GM21723 (cell line): ENCODE data around the gene PLEKHG5.
A peak's percentile ranks its signal among the peaks of the same experiment; 100 is the strongest.
"Not testable (repeated sequence)": the region's sequence is repeated elsewhere in the genome, so short reads cannot be mapped to it uniquely, and the experiment has no call there.

Experiments
- ATAC-seq: cut with Tn5 transposase; IDR thresholded peaks from one replicate; pipeline ENCODE4 v1.9.1; 2021; ENCODE audit warnings: mild to moderate bottlenecking, moderate library complexity; ENCODE audit not compliant: unreplicated experiment

Gene PLEKHG5

DNA sequence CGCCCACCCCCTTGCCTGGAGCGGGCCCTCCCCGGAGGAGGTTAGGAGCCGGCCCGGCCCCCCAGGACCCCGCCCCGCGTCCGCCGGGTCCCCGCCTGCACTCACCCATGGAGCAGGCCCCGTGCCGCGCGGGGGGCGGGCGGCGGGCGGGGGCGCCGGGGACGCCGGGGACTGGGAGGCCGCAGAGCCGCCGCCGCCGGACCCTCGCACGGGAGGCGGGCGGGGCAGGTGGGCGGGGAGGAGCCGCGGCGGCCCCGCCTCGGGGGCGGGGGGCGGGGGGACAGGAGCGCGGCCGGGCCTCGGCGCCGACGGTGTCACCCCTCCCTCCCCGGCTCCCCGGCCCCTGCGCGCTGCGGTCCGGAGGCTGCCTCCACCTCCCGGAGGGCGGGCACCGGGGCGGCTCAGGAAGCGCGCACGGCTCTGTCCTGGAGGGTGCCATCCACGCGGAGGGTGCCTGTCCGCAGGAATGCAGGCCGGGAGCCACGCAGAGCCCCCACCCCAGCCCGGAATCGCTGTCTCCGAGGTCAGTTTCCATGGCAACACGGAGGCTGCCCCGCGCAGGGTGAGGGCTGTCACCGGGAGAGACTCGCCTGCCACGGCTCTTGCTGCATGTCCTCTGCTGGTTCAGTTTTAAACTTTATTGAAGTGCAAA lies 5.9 kb upstream of the PLEKHG5 start:
- ATAC-seq: no peak

DNA sequence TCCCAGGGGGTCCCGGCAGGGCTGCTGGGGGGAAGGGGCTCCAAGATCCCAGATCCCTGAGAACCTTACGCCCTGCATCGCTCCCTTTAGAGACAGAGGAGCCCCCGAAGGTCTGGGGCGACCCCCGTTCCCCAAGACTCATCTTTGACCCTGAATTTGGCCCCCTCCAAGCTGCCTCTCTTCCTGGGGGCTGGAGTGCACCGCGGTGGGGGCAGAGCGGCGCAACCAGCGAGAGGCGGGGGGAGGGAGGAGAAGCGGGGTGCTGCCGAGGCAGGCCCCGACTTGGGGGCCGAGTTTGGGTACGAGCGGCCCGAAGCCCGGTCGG lies 5.4 kb upstream of the PLEKHG5 start:
- no peak for ATAC-seq

- ATAC-seq: no peak
These were observed 4.9 kb upstream of the PLEKHG5 start for GRCh38 chr1:6496365-6496721.

DNA sequence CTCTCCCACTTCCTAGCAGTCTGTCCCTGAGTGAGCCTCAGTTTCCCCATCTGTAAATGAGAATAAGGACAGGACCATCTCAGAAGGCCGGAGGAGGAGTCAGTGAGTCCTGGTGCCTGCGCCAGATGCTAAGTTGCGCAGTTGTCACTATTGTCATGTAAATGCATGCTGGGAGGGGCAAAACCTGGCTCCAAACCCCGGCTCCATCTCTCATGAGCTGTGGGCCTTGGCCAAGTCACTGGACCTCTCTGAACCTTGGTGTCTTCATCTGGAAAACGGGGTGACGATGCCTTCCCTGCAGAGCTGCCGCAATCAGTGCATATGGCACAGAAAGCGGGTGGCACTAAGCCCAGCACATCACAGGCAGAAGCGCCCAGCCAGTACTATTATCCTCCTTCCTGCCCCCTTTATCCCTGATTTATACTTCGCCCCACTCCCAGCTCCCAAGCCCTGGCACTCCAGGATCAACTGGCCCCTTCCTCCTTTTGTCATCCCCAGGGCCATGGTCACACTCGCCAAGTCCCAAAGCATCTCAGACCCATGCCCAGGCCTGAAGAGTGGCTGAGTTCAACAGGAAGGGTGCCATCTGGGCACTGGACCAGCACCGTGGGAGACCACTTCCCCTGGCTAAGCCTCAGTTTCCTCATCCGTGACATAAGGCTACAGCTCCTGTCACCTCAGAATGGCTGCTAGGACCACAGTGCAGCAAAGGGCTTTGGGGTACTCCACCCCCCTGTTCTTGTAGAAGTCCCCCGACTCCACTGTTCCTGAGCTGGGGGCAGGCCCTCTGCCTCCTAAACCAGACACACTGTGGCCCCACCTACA lies 4.3 kb upstream of the PLEKHG5 start:
- ATAC-seq: no peak

GRCh38 chr1:6495041-6495441 lies 3.6 kb upstream of the PLEKHG5 start:
- ATAC-seq: no peak

GRCh38 chr1:6494627-6495026 lies 3.2 kb upstream of the PLEKHG5 start:
- no peak for ATAC-seq

DNA sequence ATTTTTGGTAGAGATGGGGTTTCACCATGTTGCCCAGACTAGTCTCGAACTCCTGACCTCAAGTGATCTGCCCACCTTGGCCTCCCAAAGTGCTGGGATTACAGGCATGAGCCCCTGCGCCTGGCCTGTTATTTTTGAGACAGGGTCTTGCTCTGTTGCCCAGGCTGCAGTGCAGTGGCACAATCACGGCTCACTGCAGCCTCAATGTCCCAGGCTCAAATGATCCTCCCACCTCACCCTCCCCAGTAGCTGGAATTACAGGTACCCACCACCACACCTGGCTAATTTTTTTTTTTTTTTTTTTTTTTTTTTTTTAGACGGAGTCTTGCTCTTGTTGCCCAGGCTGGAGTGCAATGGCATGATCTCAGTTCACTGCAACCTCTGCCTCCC lies 2.4 kb upstream of the PLEKHG5 start:
- ATAC-seq: not testable (repeated sequence)

GRCh38 chr1:6491966-6492365 lies 499 bp upstream of the PLEKHG5 start:
- ATAC-seq: no peak

- no peak for ATAC-seq
These were observed 402 bp downstream of the PLEKHG5 start for GRCh38 chr1:6491081-6491449.

- ATAC-seq: peak; percentile 49
These were observed 1.0 kb downstream of the PLEKHG5 start for GRCh38 chr1:6490181-6491080.

DNA sequence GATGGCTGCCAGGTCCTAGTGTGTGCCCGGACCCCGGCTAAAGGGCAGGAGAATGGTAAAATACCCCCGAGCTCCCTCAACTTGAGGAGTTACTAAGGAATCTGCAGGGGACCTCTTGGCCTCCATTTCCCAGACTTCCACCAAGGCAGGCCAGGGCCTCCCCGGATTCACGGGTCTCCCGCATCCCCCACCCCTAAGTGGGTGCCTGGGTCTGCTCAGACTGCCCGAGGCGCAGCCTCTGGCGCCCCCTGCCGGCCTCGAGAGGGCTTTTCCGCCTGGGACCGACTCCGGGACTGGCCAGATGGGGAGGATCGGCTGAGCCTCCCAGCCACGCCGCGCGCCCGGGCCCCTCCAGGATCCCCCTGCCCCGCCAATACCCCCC lies 1.7 kb downstream of the PLEKHG5 start:
- ATAC-seq: peak; percentile 70

DNA sequence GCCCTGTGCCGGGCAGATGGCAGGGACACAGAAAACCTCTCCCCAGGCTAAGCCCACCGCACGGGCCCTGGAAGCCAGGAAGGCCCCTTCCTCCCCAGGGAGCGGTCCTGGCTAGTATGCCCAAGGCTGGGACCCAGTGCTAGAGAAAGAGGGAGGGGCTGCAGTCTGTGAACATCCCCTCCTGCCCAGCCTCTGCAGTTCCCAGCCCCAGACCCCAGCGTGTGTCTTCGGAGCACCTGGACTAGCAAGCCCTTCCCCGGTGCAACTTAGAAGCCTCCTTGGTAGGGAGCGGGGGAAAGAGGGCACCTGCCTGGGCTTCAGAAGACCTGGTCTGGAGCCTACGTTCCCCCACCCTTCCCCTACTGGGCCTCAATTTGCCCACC lies 2.1 kb downstream of the PLEKHG5 start:
- no peak for ATAC-seq

- no peak for ATAC-seq
These were observed 2.7 kb downstream of the PLEKHG5 start for GRCh38 chr1:6488602-6489382.

DNA sequence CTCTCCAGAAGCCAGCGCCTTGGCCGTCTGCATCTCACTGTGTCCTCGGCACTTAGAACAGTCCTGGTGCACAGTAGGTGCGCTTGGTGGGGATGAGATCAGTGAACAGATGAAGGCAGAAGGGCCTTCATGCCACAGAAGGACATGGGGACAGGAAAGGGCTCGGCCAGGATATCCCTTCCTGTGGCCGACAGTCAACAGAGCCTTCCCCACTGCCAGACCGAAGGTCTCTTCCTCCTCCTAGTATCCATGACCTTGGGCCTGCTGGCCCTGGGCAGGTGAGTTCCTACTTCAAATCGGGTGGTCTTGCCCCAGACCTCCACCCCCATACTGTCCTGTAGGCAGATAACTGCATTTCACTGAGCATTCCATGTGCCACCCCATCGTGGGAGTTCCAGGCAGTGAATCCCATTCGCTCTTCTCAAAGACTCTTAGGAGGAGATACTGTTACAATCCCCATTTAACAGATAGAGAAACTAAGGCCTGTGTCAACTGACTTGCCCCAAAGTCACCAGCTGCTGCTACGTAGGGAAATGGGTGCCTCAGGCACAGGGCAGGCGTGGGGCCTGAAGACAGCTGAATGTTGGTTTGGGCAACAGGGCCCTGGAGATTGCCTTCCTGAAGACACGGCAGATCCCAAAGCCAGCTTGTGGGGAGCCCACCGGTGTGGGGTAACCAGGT lies 3.5 kb downstream of the PLEKHG5 start:
- ATAC-seq: no peak

DNA sequence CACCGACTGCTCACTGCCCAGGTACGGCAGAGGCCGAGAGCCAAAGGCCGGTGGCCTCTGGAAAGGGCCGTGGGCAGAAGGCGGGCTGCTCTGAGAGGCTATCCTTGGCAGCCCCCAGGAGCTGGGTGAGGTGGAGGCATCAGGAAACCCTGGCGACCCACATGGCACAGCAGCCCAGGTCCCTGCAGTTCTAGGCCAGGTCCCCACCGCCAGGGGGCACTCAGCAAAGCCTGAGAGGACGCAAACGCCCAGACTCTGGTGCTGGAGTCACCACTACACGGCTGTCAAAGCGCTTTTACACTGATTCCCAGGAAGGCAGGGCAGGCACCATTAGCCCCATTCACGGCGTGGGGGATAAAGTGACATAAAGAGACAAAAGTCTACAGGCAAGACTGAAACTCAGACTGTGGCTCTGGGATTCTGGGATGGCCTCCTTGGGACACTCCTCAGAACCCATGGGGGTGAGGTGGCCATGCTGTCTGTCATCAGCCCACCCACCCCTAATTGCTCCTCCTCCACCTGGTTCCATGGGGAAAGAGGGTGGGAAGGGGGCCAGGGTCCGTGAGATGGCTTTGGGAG lies 4.9 kb downstream of the PLEKHG5 start:
- ATAC-seq: no peak

DNA sequence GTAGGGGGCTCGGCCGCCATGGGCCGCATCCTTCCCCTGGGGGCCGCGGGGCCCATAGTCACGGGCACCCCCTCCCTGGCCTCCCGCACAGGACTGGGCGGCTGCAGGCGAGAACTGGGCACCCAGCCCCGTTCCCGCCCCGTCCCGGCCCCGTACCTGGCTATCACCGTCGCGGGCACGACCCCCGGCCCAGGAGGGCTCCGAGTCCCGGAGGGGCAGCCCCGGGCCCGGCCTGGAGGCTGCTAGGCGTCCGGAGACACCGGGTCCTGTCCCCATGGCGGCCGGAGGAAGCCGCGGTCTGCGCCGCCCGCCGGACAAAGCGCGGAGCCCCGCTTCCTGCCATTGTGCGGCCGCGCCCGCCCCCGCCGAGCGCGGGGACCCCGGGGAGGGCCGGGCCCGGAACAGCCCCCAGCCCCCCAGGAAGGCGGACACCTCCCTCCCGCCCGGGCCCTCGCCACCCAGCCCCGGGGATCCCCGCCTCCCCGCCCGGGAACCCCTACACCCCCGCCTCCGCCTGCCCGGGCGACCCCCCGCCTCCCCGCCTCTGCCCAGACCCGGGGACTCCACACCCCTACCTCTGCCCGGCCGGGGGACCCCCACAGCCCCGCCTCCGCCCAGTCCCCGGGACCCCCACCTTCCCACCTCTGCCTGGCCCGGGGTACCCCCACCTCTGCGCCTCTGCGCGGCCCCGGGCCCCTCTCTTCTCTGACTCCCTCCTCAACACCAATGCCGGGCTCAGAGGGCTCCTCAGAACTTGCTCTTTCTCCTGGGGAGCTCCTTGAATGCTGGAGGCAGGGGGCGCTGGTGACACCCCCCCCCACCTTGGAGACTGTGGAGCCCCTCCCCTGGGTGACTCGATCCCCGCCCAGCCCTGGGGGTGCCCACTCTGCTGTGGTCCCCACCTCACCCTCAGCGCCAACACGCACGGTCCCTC lies 6.0 kb downstream of the PLEKHG5 start:
- ATAC-seq: no peak

DNA sequence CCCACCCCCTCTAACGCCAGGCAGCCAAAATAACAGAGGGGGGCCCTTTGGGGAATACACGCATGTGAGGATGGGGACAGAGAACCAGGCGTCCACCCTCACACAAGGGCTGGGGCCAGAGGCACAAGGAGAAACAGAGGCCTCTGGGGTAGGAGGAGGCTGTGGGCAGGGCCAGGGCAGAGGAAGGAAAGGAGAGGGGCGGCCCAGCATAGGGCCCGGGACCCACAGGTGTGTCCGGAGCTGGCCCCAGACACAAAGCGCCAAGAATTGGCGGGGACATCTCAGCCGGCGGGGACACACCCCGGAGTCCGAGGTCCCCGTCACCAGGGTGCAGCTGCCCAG lies 6.7 kb downstream of the PLEKHG5 start:
- ATAC-seq: no peak

- no peak for ATAC-seq
These were observed 7.7 kb downstream of the PLEKHG5 start for GRCh38 chr1:6483761-6484117.

DNA sequence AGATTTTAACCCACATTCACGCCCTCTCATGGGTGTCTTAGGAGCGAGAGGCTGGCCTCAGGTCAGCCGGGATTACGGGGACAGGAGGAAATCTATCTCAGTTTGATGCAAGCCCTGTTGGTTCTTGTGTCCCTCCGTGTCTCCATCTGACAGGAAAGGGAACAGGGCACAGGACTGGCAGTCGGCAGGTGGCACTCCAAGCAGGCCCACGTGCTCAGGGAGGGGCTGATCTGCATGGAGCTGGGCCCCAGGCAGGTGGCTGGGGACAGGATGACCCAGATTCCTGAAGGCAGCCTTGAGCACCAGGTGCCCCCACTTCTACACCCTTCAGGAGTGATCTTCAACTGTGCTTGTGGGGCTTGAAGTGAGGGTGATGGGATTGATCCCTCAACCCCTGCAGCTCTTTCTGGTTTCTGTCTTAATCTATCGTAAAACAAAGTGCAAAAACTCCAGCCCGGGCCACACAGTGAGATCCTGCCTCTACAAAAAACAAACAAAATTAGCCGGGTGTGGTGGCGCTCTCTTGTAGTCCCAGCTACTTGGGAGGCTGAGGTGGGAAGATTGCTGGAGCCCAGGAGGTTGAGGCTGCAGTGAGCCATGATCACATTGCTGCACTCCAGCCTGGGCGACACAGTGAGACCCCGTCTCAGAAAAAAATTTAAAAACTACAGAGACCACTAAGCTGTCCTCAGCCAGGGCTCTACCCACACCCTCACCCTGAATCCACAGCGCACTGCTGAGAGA lies 8.3 kb downstream of the PLEKHG5 start:
- no peak for ATAC-seq
